Endothelial cell of umbilical vein (primary cell): ENCODE results near the gene PLIN5. TPM values are rescaled to one million over a fixed set of nuclear protein-coding genes. Genes with fewer than 3 reads are reported as not detected.

Experiments used
- BruUV-seq: library from RNA; stranded (reverse); fragments of 400-500 nt; replicated peaks from 2 replicates; lab custom pipeline; 2021; lab: Mats Ljungman, UMichigan
- CTCF ChIA-PET: fragments of 300-600, 350-600 bp; sonication (Branson Sonifier 250); formaldehyde crosslinking; loops from one replicate; lab custom pipeline; 2021; ENCODE audit warnings: antibody characterized with exemption, inconsistent platforms; lab: Charles Lee
- POLR2A ChIA-PET: fragments of 300-600, 350-600 bp; sonication (Branson Sonifier 250); formaldehyde crosslinking; loops from one replicate; lab custom pipeline; 2021; ENCODE audit warnings: antibody characterized with exemption, inconsistent platforms; lab: Charles Lee
- DNase-seq: peaks from one replicate; pipeline ENCODE4 v3.0.0-alpha.2; 2011; ENCODE audit warnings: low read depth, low spot score
- FAIRE-seq: peaks from 2 replicates; lab custom pipeline; 2011; peaks lifted over from hg19 to GRCh38; lab: Jason Lieb, UNC
- H2AFZ ChIP-seq: 2 replicates; pipeline ENCODE4 v1.6.0; 2012; ENCODE audit warnings: low read depth, low read length, control low read depth, inconsistent platforms
- H3K27ac ChIP-seq: 2 replicates; pipeline ENCODE4 v1.5.1; 2011; ENCODE audit warnings: low read depth, mild to moderate bottlenecking, control low read depth, low read length, moderate library complexity; ENCODE audit not compliant: insufficient read depth
- H3K27me3 ChIP-seq, 2 experiments: 2 replicates each; pipeline versions ENCODE4 v1.6.0 to v1.6.1; 2011; ENCODE audit warnings: low read length in 2 of 2, mixed read lengths in 1 of 2; ENCODE audit not compliant: control insufficient read depth in 2 of 2, insufficient read depth in 2 of 2
- H3K36me3 ChIP-seq, 2 experiments: 2 replicates in 1 of 2; 3 replicates in 1 of 2; pipeline ENCODE4 v1.5.1; 2011; ENCODE audit warnings: low read length in 2 of 2, mild to moderate bottlenecking in 1 of 2, moderate library complexity in 1 of 2; ENCODE audit not compliant: control insufficient read depth in 2 of 2, insufficient read depth in 2 of 2; ENCODE audit errors: extremely low read depth in 1 of 2
- H3K4me1 ChIP-seq: 3 replicates; pipeline ENCODE4 v1.5.1; 2011; ENCODE audit warnings: mild to moderate bottlenecking, low read length; ENCODE audit not compliant: control insufficient read depth, insufficient read depth; ENCODE audit errors: extremely low read depth
- H3K4me2 ChIP-seq: 2 replicates; pipeline ENCODE4 v1.6.1; 2011; ENCODE audit warnings: low read length, control low read depth, mixed read lengths; ENCODE audit not compliant: insufficient read depth
- H3K4me3 ChIP-seq, 3 experiments: fragments of 200-600 bp in 1 of 3; sonication (generic), shearing (Covaris generic) in 1 of 3; replicated peaks in 1 of 3; 2 replicates each; pipeline ENCODE4 v1.5.1; 2011 to 2016; ENCODE audit warnings: control low read depth in 3 of 3, low read length in 3 of 3, mild to moderate bottlenecking in 2 of 3, inconsistent platforms in 1 of 3, low read depth in 1 of 3, moderate library complexity in 1 of 3; ENCODE audit not compliant: insufficient read depth in 1 of 3
- H3K79me2 ChIP-seq: 2 replicates; pipeline ENCODE4 v1.6.0; 2012; ENCODE audit warnings: low read length, inconsistent platforms; ENCODE audit not compliant: control insufficient read depth, insufficient read depth
- H3K9ac ChIP-seq: replicated peaks from 2 replicates; pipeline ENCODE3; 2011; ENCODE audit warnings: low read length, control low read depth; ENCODE audit not compliant: insufficient read depth; ENCODE audit errors: extremely low read depth
- H3K9me1 ChIP-seq: replicated peaks from 3 replicates; pipeline ENCODE4 v1.6.0; 2011; ENCODE audit warnings: mild to moderate bottlenecking, low read length; ENCODE audit not compliant: control insufficient read depth, insufficient read depth; ENCODE audit errors: extremely low read depth
- H3K9me3 ChIP-seq: replicated peaks from 2 replicates; pipeline ENCODE4 v1.5.1; 2012; ENCODE audit warnings: low read length, inconsistent platforms; ENCODE audit not compliant: control insufficient read depth, insufficient read depth
- H4K20me1 ChIP-seq: replicated peaks from 2 replicates; pipeline ENCODE3; 2011; ENCODE audit warnings: mild to moderate bottlenecking, low read length; ENCODE audit not compliant: control insufficient read depth, insufficient read depth; ENCODE audit errors: extremely low read depth
- CTCF ChIP-seq, 2 donors: IDR thresholded peaks; 1 replicate in 1 of 2; 2 replicates in 1 of 2; pipeline ENCODE4 v1.5.1; 2011; ENCODE audit warnings: low read length in 2 of 2, mild to moderate bottlenecking in 2 of 2, moderate library complexity in 2 of 2, control low read depth in 1 of 2, inconsistent platforms in 1 of 2, low read depth in 1 of 2; ENCODE audit not compliant: insufficient read depth in 1 of 2; ENCODE audit errors: extremely low read depth in 1 of 2
- EZH2 ChIP-seq: IDR thresholded peaks from 2 replicates; pipeline ENCODE4 v1.6.1; 2012; ENCODE audit warnings: borderline replicate concordance, low read depth, mild to moderate bottlenecking, moderate library complexity, low read length, inconsistent platforms; ENCODE audit not compliant: severe bottlenecking
- FOS ChIP-seq: IDR thresholded peaks from 2 replicates; pipeline ENCODE4 v1.6.1; 2011; ENCODE audit warnings: mild to moderate bottlenecking, low read length, moderate library complexity, borderline replicate concordance; ENCODE audit not compliant: insufficient read depth
- GATA2 ChIP-seq: IDR thresholded peaks from 2 replicates; pipeline ENCODE4 v1.7.0; 2011; ENCODE audit warnings: low read depth, mild to moderate bottlenecking, moderate library complexity, mixed read lengths, low read length; ENCODE audit not compliant: insufficient read length, insufficient read depth
- JUN ChIP-seq: IDR thresholded peaks from 2 replicates; pipeline ENCODE4 v1.6.1; 2011; ENCODE audit warnings: borderline replicate concordance, low read depth; ENCODE audit not compliant: insufficient read length, insufficient read depth
- MAX ChIP-seq: IDR thresholded peaks from 2 replicates; pipeline ENCODE4 v1.6.1; 2011; ENCODE audit not compliant: insufficient read depth, insufficient read length
- MYC ChIP-seq: IDR thresholded peaks from one replicate; pipeline ENCODE4 v1.6.1; 2011; ENCODE audit warnings: mild to moderate bottlenecking, low read depth, low read length
- POLR2A ChIP-seq: IDR thresholded peaks from 2 replicates; pipeline ENCODE4 v1.6.1; 2012; ENCODE audit warnings: low read depth, mild to moderate bottlenecking, control low read depth, low read length
- POLR2AphosphoS5 ChIP-seq: IDR thresholded peaks from 2 replicates; pipeline ENCODE4 v1.6.1; 2012; ENCODE audit warnings: low read depth, mild to moderate bottlenecking, control low read depth, low read length, moderate library complexity; ENCODE audit not compliant: insufficient read depth
- dilution Hi-C: fragments of 300-500 bp; cut with MboI; formaldehyde crosslinking; loops from one replicate; pipeline ENCODE4 v1.15.0; 2019; ENCODE audit warnings: low sequenced_read_pairs; ENCODE audit not compliant: extremely low pct_ligation_motif_present
- intact Hi-C: fragments of 100-400 bp; cut with micrococcal nuclease; formaldehyde crosslinking; loops from one replicate; pipeline ENCODE4 v1.10.0; 2022
- polyA plus RNA-seq, 4 experiments: library from polyadenylated mRNA; depleted of rRNA in 3 of 4; stranded (reverse) in 3 of 4; unstranded in 1 of 4; fragments of >200 nt; gene quantifications; 2 replicates each; pipeline versions ENCODE4 v1.2.1 to v1.2.3, GENCODE V29; 2011 to 2012; ENCODE audit warnings: missing spikeins in 1 of 4
- total RNA-seq: library from RNA; stranded (reverse); gene quantifications from 2 replicates; pipeline ENCODE4 v1.2.3, GENCODE V29; 2021

The PLIN5 gene
- total and polyA plus RNA-seq, 2 donors (not counting 3 experiments of a cell fraction or from before 2014, with no cell fraction given): 0.17 to 0.24 TPM

- Histone ChIP-seq H3K4me3 (no peak overlapping the region), H3K9ac (no peak overlapping the region), H2AFZ (no peak overlapping the region), H4K20me1 (no peaks in the 10 kb centered on the region), H3K9me1 (no peaks in the 10 kb centered on the region), H3K27me3 (no peaks in the 10 kb centered on the region), H3K9me3 (no peaks in the 10 kb centered on the region), H3K36me3 (peaks cover 0 to 20% of the 10 kb centered on the region in 2 experiments), H3K27ac (no peak overlapping the region), H3K79me2 (no peaks in the 10 kb centered on the region), H3K4me1 (peaks cover 8% of the 10 kb centered on the region), H3K4me2 (no peak overlapping the region)
- DNase-seq (no peak), FAIRE-seq (no peak)
- dilution Hi-C loops (no loop called here), intact Hi-C loops (no loop called here)
- ChIA-PET CTCF (interaction anchor here (1.2 kb wide), 1 partner anchor 93 kb away, joined by 3 read pairs; no protein-coding TSS in a partner anchor), POLR2A (no interaction called here)
- BruUV-seq: no TSS peak
- no peak for TF ChIP-seq EZH2
- no peak for TF ChIP-seq GATA2
- TF ChIP-seq MAX: no peak
- TF ChIP-seq MYC: no peak
- no peak for TF ChIP-seq FOS
- no peak for TF ChIP-seq JUN
- TF ChIP-seq CTCF (IDR thresholded peaks at IDR 0.05; ENCODE audit: extremely low read depth in 1 of 2, insufficient read depth in 1 of 2, low read depth in 1 of 2, low read length in 2 of 2): no peak
- TF ChIP-seq POLR2A: no peak
- TF ChIP-seq POLR2AphosphoS5: no peak
Observed at GRCh38 chr19:4543842-4544647, 9.0 kb upstream of the PLIN5 start.
